ENCODE results near the gene MAD2L1BP.
A peak's percentile ranks its signal among the peaks of the same experiment; 100 is the strongest.

Gene MAD2L1BP

GRCh38 chr6:43680308-43681200, 44.9 kb downstream of the MAD2L1BP start:
- H3K27me3 Mint-ChIP-seq: no peaks in the 10 kb centered on the region
- H3K9me3 Mint-ChIP-seq: no peaks in the 10 kb centered on the region
- H3K4me3 Mint-ChIP-seq: no peak overlapping the region
- peaks cover 27% of the 10 kb centered on the region for H3K4me1 Mint-ChIP-seq (ENCODE audit: low read depth)
- H3K36me3 Mint-ChIP-seq (ENCODE audit: low read depth): peaks cover 42% of the 10 kb centered on the region
- no peak overlapping the region for H3K27ac Mint-ChIP-seq

- no peak overlapping the region for H3K4me3 Mint-ChIP-seq
- no peaks in the 10 kb centered on the region for H3K27me3 Mint-ChIP-seq
- no peaks in the 10 kb centered on the region for H3K9me3 Mint-ChIP-seq
- peaks cover 40% of the 10 kb centered on the region for H3K36me3 Mint-ChIP-seq (ENCODE audit: low read depth)
- no peak overlapping the region for H3K27ac Mint-ChIP-seq
- peaks cover 33% of the 10 kb centered on the region for H3K4me1 Mint-ChIP-seq (ENCODE audit: low read depth)
Observed at GRCh38 chr6:43681303-43681702, 45.7 kb downstream of the MAD2L1BP start.

- H3K36me3 Mint-ChIP-seq (ENCODE audit: low read depth): peaks cover 39% of the 10 kb centered on the region
- H3K4me3 Mint-ChIP-seq: no peak overlapping the region
- H3K9me3 Mint-ChIP-seq: no peaks in the 10 kb centered on the region
Observed at GRCh38 chr6:43682724-43683429, 47.2 kb downstream of the MAD2L1BP start.

GRCh38 chr6:43683708-43684455, 48.2 kb downstream of the MAD2L1BP start:
- Mint-ChIP-seq H3K27ac (no peak overlapping the region), H3K4me1 (ENCODE audit: low read depth) (peaks cover 48% of the 10 kb centered on the region), H3K4me3 (no peak overlapping the region), H3K9me3 (no peaks in the 10 kb centered on the region), H3K27me3 (no peaks in the 10 kb centered on the region), H3K36me3 (ENCODE audit: low read depth) (peaks cover 32% of the 10 kb centered on the region)

More at GRCh38 chr6:43682724-43683429, 47.2 kb downstream of the MAD2L1BP start:
- Mint-ChIP-seq H3K27ac (peak overlapping the region; percentile 54), H3K27me3 (no peaks in the 10 kb centered on the region), H3K4me1 (ENCODE audit: low read depth) (peaks cover 42% of the 10 kb centered on the region)

GRCh38 chr6:43687079-43687436, 51.4 kb downstream of the MAD2L1BP start:
- H3K4me3 Mint-ChIP-seq: peak overlapping the region; percentile 94
- H3K4me1 Mint-ChIP-seq (ENCODE audit: low read depth): peaks cover 48% of the 10 kb centered on the region
- peak overlapping the region; percentile 90 for H3K27ac Mint-ChIP-seq
- H3K9me3 Mint-ChIP-seq: no peaks in the 10 kb centered on the region
- H3K27me3 Mint-ChIP-seq: peaks cover 4% of the 10 kb centered on the region
- peaks cover 15% of the 10 kb centered on the region for H3K36me3 Mint-ChIP-seq (ENCODE audit: low read depth)

- peak within 1 kb of the TSS; percentile 90 for H3K27ac Mint-ChIP-seq
- peaks cover 15% of the 10 kb centered on the region for H3K36me3 Mint-ChIP-seq (ENCODE audit: low read depth)
- H3K4me3 Mint-ChIP-seq: peak within 1 kb of the TSS; percentile 94
- H3K9me3 Mint-ChIP-seq: no peaks in the 10 kb centered on the region
- peaks cover 4% of the 10 kb centered on the region for H3K27me3 Mint-ChIP-seq
- H3K4me1 Mint-ChIP-seq (ENCODE audit: low read depth): peaks cover 48% of the 10 kb centered on the region
Observed at GRCh38 chr6:43687437-43688347, 52.1 kb downstream of the MAD2L1BP start, which contains the start of gene MRPS18A. Gene MRPS18A (minus strand): TSS chr6:43687791. CDS start chr6:43687779, 12 bp downstream.

- peaks cover 5% of the 10 kb centered on the region for H3K27me3 Mint-ChIP-seq
- H3K36me3 Mint-ChIP-seq (ENCODE audit: low read depth): peaks cover 11% of the 10 kb centered on the region
- no peak overlapping the region for H3K27ac Mint-ChIP-seq
- no peak overlapping the region for H3K4me3 Mint-ChIP-seq
- no peaks in the 10 kb centered on the region for H3K9me3 Mint-ChIP-seq
- peaks cover 32% of the 10 kb centered on the region for H3K4me1 Mint-ChIP-seq (ENCODE audit: low read depth)
Observed at GRCh38 chr6:43689421-43689820, 53.8 kb downstream of the MAD2L1BP start.

All from stimulated activated naive CD8-positive, alpha-beta T cell treated with anti-CD3 and anti-CD28 coated beads, Interleukin-15, Interleukin-2, amounts not matched to agents 100 ng/mL and 50 ng/mL, for 24 hours (primary cell).